Ovary (tissue), 9 donors: ENCODE measurements around the gene ALOXE3. TPM values are rescaled to one million over a fixed set of nuclear protein-coding genes. Genes with fewer than 3 reads are reported as not detected.

ENCODE experiments used
- DNase-seq, 5 donors: peaks; one replicate each; pipeline ENCODE4 v3.0.0-alpha.2; 2019 to 2020
- H3K27ac ChIP-seq, 2 donors: fragments of 200-600 bp; one replicate each; pipeline versions ENCODE4 v1.5.1 to v1.8.0; 2019 to 2022
- H3K27me3 ChIP-seq: fragments of 200-600 bp; one replicate; pipeline ENCODE4 v1.8.0; 2022
- H3K36me3 ChIP-seq: fragments of 200-600 bp; sonication (generic); one replicate; pipeline ENCODE4 v1.5.1; 2019
- H3K4me1 ChIP-seq: one replicate; pipeline ENCODE4 v1.8.1; 2013; ENCODE audit warnings: mild to moderate bottlenecking, moderate library complexity; ENCODE audit not compliant: insufficient read depth
- H3K4me3 ChIP-seq: fragments of 200-600 bp; sonication (generic); one replicate; pipeline ENCODE4 v1.5.1; 2017
- H3K9me3 ChIP-seq, 2 donors: fragments of 200-600 bp in 1 of 2; sonication (generic) in 1 of 2; one replicate each; pipeline versions ENCODE4 v1.5.1 to v1.8.1; 2013 to 2019; ENCODE audit warnings: mild to moderate bottlenecking in 1 of 2, moderate library complexity in 1 of 2
- EP300 ChIP-seq: sonication (generic); formaldehyde crosslinking; IDR thresholded peaks from one replicate; pipeline ENCODE4 v1.6.1; 2017; ENCODE audit warnings: antibody characterized with exemption
- POLR2A ChIP-seq: fragments of 450-650 bp; IDR thresholded peaks from one replicate; pipeline ENCODE4 v1.6.1; 2017; ENCODE audit warnings: antibody characterized with exemption, mild to moderate bottlenecking, moderate library complexity
- WGBS, 3 donors: extraction: QIAGEN DNeasy Blood & Tissue Kit in 1 of 3; methylation state at CpG; one replicate each; pipeline versions ENCODE4 v1.1.5 to v1.1.7; 2013 to 2017; 5-methylcytosine and 5-hydroxymethylcytosine counted together
- intact Hi-C, 4 donors: fragments of 100-400 bp; cut with DNase I; formaldehyde crosslinking; loops; one replicate each; pipeline versions ENCODE4 v1.11.0 to v1.15.1; 2022 to 2023
- polyA plus RNA-seq, 2 donors: library from polyadenylated mRNA; stranded (reverse); fragments of 200-250 nt in 1 of 2; fragments of 350-450 nt in 1 of 2; fragmentation: Illumina TruSeq in 1 of 2; extraction: RNeasy Lipid Tissue Mini Kit (QIAGEN cat#74804) in 1 of 2; gene quantifications; one replicate each; pipeline ENCODE4 v1.2.3, GENCODE V29; 2013 to 2014
- total RNA-seq, 7 donors: library from RNA; depleted of rRNA in 2 of 7; stranded (reverse); fragments of >200 nt in 2 of 7; fragmentation: NEBNext Ultra II Directional in 3 of 7; extraction: Animal tissue kit (Norgen Biotek cat#: 25700) in 3 of 7; gene quantifications; one replicate each; pipeline versions ENCODE4 v1.1.0 to v1.2.4, GENCODE V29; 2016 to 2023
- TF ChIP-seq, protein P1 (sequence below), 3 donors: fragments of 450-650 bp in 2 of 3; fragments of 200-600 bp in 1 of 3; IDR thresholded peaks; one replicate each; pipeline versions ENCODE4 v1.5.1 to v1.8.0; 2016 to 2022; ENCODE audit warnings: antibody characterized with exemption in 3 of 3, mild to moderate bottlenecking in 1 of 3
- donor health status: DM: no; HTN: no; CAD: no; lungs with moderate emphysema.
- donor health status: DM: no; HTN: no; CAD: no.
- donor health status: Bipolar disorder and iron deficiency.
- donor health status: DM: yes; HTN: yes; CAD: no.
- donor health status: DM: no; HTN: no; CAD: no.
- donor health status: DM: yes; HTN: yes; CAD: no.

Gene ALOXE3
- total and polyA plus RNA-seq, 9 donors, result 0.07 TPM; not detected in 8

DNA sequence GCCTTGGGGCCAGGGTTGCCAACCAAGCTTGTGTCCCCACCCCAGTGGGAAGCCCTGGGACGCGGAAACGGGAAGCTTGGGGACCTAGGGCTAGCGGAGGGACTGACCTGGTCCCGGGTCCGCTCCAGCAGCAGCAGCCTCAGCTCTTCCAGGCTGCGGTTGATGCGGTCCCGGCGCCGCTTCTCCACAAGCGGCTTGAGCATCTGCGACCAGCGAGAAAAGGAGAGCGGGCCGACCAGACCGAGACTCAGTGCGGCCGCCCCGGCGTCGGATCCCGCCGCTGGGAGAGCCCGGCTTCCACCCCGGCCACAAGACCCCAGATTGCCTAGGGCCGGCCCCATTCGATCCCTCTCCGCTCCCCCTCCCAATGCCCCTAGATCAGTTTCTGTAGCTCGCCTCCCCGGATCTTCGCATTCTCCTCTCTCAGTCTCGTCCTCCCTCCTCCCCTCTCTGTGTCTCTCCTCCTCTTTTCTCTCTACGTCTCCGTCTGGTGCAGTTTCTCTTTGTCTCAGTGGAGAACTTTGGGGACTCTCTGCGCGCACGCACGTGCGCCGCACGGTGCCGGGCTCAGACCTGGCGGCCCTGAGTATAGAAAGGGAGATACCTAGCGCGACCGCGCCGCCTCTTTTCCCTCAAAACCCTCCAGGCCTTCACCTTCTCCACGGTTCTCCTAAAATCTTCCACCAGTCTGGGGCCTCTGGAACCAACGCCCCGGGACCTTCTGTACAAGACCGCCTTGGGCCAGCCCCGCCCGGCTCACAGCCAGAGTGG, 4.8 kb upstream of the ALOXE3 start:
- TF ChIP-seq EP300 (no peak), POLR2A (no peak)
- TF ChIP-seq, protein P1, sequence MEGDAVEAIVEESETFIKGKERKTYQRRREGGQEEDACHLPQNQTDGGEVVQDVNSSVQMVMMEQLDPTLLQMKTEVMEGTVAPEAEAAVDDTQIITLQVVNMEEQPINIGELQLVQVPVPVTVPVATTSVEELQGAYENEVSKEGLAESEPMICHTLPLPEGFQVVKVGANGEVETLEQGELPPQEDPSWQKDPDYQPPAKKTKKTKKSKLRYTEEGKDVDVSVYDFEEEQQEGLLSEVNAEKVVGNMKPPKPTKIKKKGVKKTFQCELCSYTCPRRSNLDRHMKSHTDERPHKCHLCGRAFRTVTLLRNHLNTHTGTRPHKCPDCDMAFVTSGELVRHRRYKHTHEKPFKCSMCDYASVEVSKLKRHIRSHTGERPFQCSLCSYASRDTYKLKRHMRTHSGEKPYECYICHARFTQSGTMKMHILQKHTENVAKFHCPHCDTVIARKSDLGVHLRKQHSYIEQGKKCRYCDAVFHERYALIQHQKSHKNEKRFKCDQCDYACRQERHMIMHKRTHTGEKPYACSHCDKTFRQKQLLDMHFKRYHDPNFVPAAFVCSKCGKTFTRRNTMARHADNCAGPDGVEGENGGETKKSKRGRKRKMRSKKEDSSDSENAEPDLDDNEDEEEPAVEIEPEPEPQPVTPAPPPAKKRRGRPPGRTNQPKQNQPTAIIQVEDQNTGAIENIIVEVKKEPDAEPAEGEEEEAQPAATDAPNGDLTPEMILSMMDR (IDR thresholded peaks at IDR 0.05), result no peak
- H3K4me3 ChIP-seq, result peak overlapping the region; percentile 51
- H3K4me1 ChIP-seq, result peaks cover 16% of the 10 kb centered on the region
- H3K36me3 ChIP-seq, result no peaks in the 10 kb centered on the region
- H3K27me3 ChIP-seq, result no peaks in the 10 kb centered on the region
- DNase-seq, result peak in 3 of 5 donors; percentile 47 to 56 (median 56)
- intact Hi-C loops, result loop anchor here in 3 of 4 donors (2.0 to 10.0 kb wide), 5 partner anchors 40 to 102 kb away; partner anchors contain the start of genes TMEM107 (in 1 of the 3) and VAMP2 (in 1 of the 3)
- no peaks in the 10 kb centered on the region for H3K9me3 ChIP-seq
- no peak overlapping the region for H3K27ac ChIP-seq
- WGBS, 3 donors, result 0 to 1% (median 1%) methylated on average over 55 of the region's 55 CpGs

DNA sequence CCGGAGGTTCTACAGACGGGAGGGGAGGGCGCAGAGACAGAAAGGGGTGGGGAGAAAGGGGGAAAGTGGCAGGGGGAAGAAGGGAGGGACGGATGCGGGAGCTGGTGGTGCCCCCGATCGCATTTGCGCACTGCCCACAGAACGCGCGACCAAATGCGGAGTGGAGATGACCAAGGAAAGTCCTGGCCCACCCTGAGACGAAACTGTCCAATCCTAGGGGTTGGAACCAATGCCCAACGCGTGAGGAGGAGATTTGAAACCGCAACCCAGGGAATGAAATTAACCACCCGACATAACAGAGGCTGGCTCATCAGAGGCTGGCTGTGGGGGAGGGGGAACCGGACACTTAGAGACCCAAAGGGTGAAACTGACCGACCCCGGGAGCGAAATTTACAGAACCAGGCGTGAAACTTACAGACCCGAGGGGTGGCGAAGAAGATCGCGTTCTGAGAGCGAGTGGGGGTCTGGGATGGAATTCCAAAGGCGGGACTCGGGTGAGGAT, 4.2 kb upstream of the ALOXE3 start:
- WGBS, 3 donors, result 0 to 1% (median 0%) methylated on average over 29 of the region's 29 CpGs
- Histone ChIP-seq H3K27ac (peak overlapping the region in 1 of 2 donors; percentile 26), H3K27me3 (no peaks in the 10 kb centered on the region), H3K4me1 (peaks cover 20% of the 10 kb centered on the region), H3K36me3 (no peaks in the 10 kb centered on the region), H3K9me3 (no peaks in the 10 kb centered on the region), H3K4me3 (peak overlapping the region; percentile 51)
- TF ChIP-seq EP300 (no peak), POLR2A (no peak)
- TF ChIP-seq, protein P1 (IDR thresholded peaks at IDR 0.05), result no peak
- peak in 3 of 5 donors; percentile 56 to 59 (median 57) for DNase-seq
- intact Hi-C loops, result loop anchor here in 3 of 4 donors (2.0 to 10.0 kb wide), 5 partner anchors 40 to 102 kb away; partner anchors contain the start of genes TMEM107 (in 1 of the 3) and VAMP2 (in 1 of the 3)

DNA sequence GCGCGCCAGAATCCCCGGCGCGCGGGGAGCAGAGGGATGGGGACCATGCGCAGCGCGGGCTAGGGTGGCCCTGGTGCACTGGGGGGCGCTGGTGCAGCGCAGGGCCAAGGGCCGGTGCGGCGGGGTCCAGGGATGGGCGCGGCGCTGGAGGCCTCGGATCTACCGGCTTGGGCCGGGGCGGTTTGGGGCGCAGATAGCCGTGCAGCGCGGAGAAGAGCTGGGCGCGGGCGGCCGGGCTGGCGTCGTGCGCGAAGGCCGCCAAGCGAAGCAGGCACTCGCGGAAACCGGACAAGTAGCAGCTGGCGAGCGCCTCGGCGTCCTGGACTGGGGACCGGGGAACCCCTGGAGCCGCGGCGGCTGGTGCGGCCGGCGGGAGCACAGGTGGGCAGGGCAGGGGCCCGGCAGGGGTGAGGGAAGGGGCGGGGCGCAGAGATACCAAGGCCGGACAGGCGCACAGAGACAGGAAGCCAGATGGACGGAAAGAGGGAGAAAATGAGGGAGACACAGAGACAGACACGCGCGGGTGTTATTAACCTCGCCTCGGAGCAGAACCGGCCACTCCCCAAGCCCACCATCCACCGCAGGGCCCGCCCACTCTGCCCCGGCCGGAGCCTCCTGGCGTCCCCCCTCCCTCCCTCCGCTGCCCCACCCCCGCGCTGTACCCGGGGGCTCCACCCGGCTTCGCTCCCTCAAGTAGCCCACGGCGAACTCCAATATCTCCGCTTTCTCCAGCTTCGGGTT, 3.5 kb upstream of the ALOXE3 start:
- WGBS, 3 donors, result 0 to 1% (median 1%) methylated on average over 51 to 76 of the region's 76 CpGs
- Histone ChIP-seq H3K4me3 (peak overlapping the region; percentile 51), H3K27me3 (no peaks in the 10 kb centered on the region), H3K27ac (peak overlapping the region; percentile 26 to 53), H3K4me1 (peaks cover 20% of the 10 kb centered on the region), H3K9me3 (no peaks in the 10 kb centered on the region), H3K36me3 (no peaks in the 10 kb centered on the region)
- intact Hi-C loops, result loop anchor here in 3 of 4 donors (2.0 to 10.0 kb wide), 6 partner anchors 41 to 103 kb away; partner anchors contain the start of genes TMEM107 (in 1 of the 3) and VAMP2 (in 1 of the 3)
- TF ChIP-seq, protein P1 (IDR thresholded peaks at IDR 0.05), result peak; percentile 25 to 64 (median 35)
- TF ChIP-seq POLR2A (no peak), EP300 (no peak)
- DNase-seq, result peak; percentile 53 to 82 (median 77)

DNA sequence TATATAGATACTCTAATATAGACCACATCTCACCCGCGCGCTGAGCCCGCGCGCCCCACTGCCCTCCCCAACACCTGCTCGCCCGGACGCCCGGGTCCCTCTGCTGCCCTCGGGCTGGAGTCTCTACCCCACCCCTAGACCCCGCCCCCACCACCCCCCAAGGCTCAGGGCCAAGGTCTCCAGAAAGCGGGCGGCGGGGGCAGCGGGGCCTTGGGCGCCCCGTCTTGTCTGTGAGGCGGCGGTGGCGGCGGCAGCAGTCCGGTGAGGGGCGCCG, 3.0 kb upstream of the ALOXE3 start:
- Histone ChIP-seq H3K36me3 (no peaks in the 10 kb centered on the region), H3K4me3 (peak overlapping the region; percentile 51), H3K27ac (peak overlapping the region; percentile 26 to 53), H3K9me3 (no peaks in the 10 kb centered on the region), H3K4me1 (peaks cover 20% of the 10 kb centered on the region), H3K27me3 (no peaks in the 10 kb centered on the region)
- DNase-seq, result peak in 2 of 5 donors; percentile 24 to 68
- intact Hi-C loops, result loop anchor here in 3 of 4 donors (2.0 to 10.0 kb wide), 5 partner anchors 56 to 103 kb away; partner anchors contain the start of gene TMEM107 (in 1 of the 3)
- TF ChIP-seq, protein P1 (IDR thresholded peaks at IDR 0.05), result no peak
- TF ChIP-seq EP300, result no peak
- no peak for TF ChIP-seq POLR2A
- 1% methylated on average over 23 to 25 of the region's 25 CpGs for WGBS, 3 donors
